A549 (cell line): Measurements from ENCODE around the gene NDUFB2.

Source experiments
- POLR2A ChIP-seq: IDR thresholded peaks from 2 replicates; pipeline ENCODE4 v1.6.1; 2012; ENCODE audit warnings: mild to moderate bottlenecking, low read length
- TF ChIP-seq, protein P1 (sequence below): fragments of >200 bp; sonication (Bioruptor Twin); formaldehyde crosslinking; IDR thresholded peaks from 3 replicates; pipeline ENCODE4 v1.5.1; 2016
- TF ChIP-seq, protein P2 (sequence below): IDR thresholded peaks from 2 replicates; pipeline ENCODE4 v1.6.1; 2012
- TF ChIP-seq, protein P3 (sequence below): IDR thresholded peaks from 2 replicates; pipeline ENCODE4 v1.6.1; 2012

DNA sequence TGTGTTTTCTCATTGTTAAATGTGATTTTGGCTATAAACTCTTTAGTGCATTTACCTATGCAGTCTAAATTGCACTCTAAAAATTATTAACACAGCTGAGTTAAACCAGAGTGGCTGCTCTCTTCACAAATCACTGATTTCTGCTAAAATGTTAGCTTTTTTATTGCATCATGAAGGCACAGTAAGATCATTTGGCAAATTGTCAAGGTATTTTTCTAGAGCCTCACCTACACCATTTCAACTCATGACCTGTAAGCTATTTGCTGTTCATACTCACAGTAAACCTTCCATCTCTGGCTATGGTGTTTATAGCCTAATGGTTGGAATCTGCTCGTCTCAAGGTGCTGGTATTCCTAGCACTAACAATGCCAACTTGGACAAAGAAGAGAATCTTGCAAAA lies 25.7 kb downstream of the NDUFB2 start:
- TF ChIP-seq, protein P1, sequence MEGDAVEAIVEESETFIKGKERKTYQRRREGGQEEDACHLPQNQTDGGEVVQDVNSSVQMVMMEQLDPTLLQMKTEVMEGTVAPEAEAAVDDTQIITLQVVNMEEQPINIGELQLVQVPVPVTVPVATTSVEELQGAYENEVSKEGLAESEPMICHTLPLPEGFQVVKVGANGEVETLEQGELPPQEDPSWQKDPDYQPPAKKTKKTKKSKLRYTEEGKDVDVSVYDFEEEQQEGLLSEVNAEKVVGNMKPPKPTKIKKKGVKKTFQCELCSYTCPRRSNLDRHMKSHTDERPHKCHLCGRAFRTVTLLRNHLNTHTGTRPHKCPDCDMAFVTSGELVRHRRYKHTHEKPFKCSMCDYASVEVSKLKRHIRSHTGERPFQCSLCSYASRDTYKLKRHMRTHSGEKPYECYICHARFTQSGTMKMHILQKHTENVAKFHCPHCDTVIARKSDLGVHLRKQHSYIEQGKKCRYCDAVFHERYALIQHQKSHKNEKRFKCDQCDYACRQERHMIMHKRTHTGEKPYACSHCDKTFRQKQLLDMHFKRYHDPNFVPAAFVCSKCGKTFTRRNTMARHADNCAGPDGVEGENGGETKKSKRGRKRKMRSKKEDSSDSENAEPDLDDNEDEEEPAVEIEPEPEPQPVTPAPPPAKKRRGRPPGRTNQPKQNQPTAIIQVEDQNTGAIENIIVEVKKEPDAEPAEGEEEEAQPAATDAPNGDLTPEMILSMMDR, result no peak
- no peak for TF ChIP-seq POLR2A
- TF ChIP-seq, protein P2, sequence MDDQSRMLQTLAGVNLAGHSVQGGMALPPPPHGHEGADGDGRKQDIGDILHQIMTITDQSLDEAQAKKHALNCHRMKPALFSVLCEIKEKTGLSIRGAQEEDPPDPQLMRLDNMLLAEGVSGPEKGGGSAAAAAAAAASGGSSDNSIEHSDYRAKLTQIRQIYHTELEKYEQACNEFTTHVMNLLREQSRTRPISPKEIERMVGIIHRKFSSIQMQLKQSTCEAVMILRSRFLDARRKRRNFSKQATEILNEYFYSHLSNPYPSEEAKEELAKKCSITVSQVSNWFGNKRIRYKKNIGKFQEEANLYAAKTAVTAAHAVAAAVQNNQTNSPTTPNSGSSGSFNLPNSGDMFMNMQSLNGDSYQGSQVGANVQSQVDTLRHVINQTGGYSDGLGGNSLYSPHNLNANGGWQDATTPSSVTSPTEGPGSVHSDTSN, result no peak
- TF ChIP-seq, protein P3, sequence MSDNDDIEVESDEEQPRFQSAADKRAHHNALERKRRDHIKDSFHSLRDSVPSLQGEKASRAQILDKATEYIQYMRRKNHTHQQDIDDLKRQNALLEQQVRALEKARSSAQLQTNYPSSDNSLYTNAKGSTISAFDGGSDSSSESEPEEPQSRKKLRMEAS, result no peak
